H9 (cell line): ENCODE results near the gene FLT3. TPM values are rescaled to one million over a fixed set of nuclear protein-coding genes. Genes with fewer than 3 reads are reported as not detected.

Source experiments
- DNase-seq: peaks from one replicate; pipeline ENCODE4 v3.0.0-alpha.2; 2017
- H2AFZ ChIP-seq: one replicate; pipeline ENCODE4 v1.6.1; 2013; ENCODE audit warnings: mild to moderate bottlenecking, low read length, control low read depth, moderate library complexity
- H2AK5ac ChIP-seq: 2 replicates; pipeline ENCODE4 v1.6.1; 2013; ENCODE audit warnings: low read length, control low read depth, mixed read lengths; ENCODE audit not compliant: insufficient read length
- H2BK120ac ChIP-seq: one replicate; pipeline ENCODE4 v1.6.1; 2013; ENCODE audit warnings: low read depth, mild to moderate bottlenecking, low read length, control low read depth, inconsistent platforms; ENCODE audit not compliant: poor library complexity, severe bottlenecking
- H2BK12ac ChIP-seq: 2 replicates; pipeline ENCODE4 v1.6.1; 2013; ENCODE audit warnings: low read length, control low read depth, mixed read lengths, low read depth; ENCODE audit not compliant: insufficient read length
- H2BK15ac ChIP-seq: 2 replicates; pipeline ENCODE4 v1.6.1; 2013; ENCODE audit warnings: low read depth, low read length, control low read depth
- H2BK20ac ChIP-seq: one replicate; pipeline ENCODE4 v1.6.1; 2013; ENCODE audit warnings: low read depth, mild to moderate bottlenecking, low read length, control low read depth, inconsistent platforms; ENCODE audit not compliant: poor library complexity, severe bottlenecking
- H2BK5ac ChIP-seq: 2 replicates; pipeline ENCODE4 v1.6.1; 2013; ENCODE audit warnings: low read length, control low read depth, mixed read lengths; ENCODE audit not compliant: insufficient read length
- H3K14ac ChIP-seq: 2 replicates; pipeline ENCODE4 v1.6.1; 2013; ENCODE audit warnings: low read length, control low read depth; ENCODE audit not compliant: insufficient read depth
- H3K18ac ChIP-seq: 2 replicates; pipeline ENCODE4 v1.6.1; 2013; ENCODE audit warnings: low read depth, mild to moderate bottlenecking, mixed read lengths, low read length, control low read depth; ENCODE audit not compliant: insufficient read length
- H3K23ac ChIP-seq: 2 replicates; pipeline ENCODE4 v1.6.1; 2013; ENCODE audit warnings: low read length, control low read depth, mixed read lengths, low read depth; ENCODE audit not compliant: insufficient read length
- H3K23me2 ChIP-seq: 2 replicates; pipeline ENCODE4 v1.6.1; 2013; ENCODE audit warnings: low read depth, mild to moderate bottlenecking, mixed read lengths, low read length, control low read depth; ENCODE audit not compliant: insufficient read length, poor library complexity, severe bottlenecking
- H3K27ac ChIP-seq: 2 replicates; pipeline ENCODE4 v1.5.1; 2013; ENCODE audit warnings: low read length, control low read depth, mixed read lengths, low read depth; ENCODE audit not compliant: insufficient read length
- H3K27me3 ChIP-seq: 2 replicates; pipeline ENCODE4 v1.6.1; 2013; ENCODE audit warnings: low read length, control low read depth, inconsistent platforms; ENCODE audit not compliant: insufficient read depth
- H3K4ac ChIP-seq: 2 replicates; pipeline ENCODE4 v1.6.1; 2013; ENCODE audit warnings: low read depth, mild to moderate bottlenecking, control low read depth, inconsistent platforms, low read length, moderate library complexity
- H3K4me1 ChIP-seq: 2 replicates; pipeline ENCODE4 v1.6.1; 2013; ENCODE audit warnings: low read length, control low read depth, inconsistent platforms; ENCODE audit not compliant: insufficient read depth
- H3K4me2 ChIP-seq: 2 replicates; pipeline ENCODE4 v1.6.1; 2013; ENCODE audit warnings: low read length, control low read depth, mixed read lengths; ENCODE audit not compliant: insufficient read length, insufficient read depth
- H3K56ac ChIP-seq: 2 replicates; pipeline ENCODE4 v1.6.1; 2013; ENCODE audit warnings: low read depth, mild to moderate bottlenecking, mixed read lengths, low read length, control low read depth; ENCODE audit not compliant: insufficient read length
- H3K79me1 ChIP-seq: 2 replicates; pipeline ENCODE4 v1.6.1; 2013; ENCODE audit warnings: low read depth, mild to moderate bottlenecking, moderate library complexity, low read length, control low read depth, inconsistent platforms; ENCODE audit not compliant: insufficient read depth, poor library complexity, severe bottlenecking
- H3K79me2 ChIP-seq: 2 replicates; pipeline ENCODE4 v1.6.1; 2013; ENCODE audit warnings: low read length, control low read depth, inconsistent platforms; ENCODE audit not compliant: insufficient read depth
- H3K9ac ChIP-seq: 2 replicates; pipeline ENCODE4 v1.6.1; 2013; ENCODE audit warnings: low read length, control low read depth, mixed read lengths; ENCODE audit not compliant: insufficient read length; ENCODE audit errors: extremely low read depth
- H3K9me3 ChIP-seq: one replicate; pipeline ENCODE4 v1.6.1; 2013; ENCODE audit warnings: low read depth, low read length, inconsistent platforms; ENCODE audit not compliant: control insufficient read depth
- H3T11ph ChIP-seq: one replicate; pipeline ENCODE4 v1.6.1; 2013; ENCODE audit warnings: mild to moderate bottlenecking, low read length, control low read depth, inconsistent platforms
- H4K20me1 ChIP-seq: one replicate; pipeline ENCODE4 v1.6.1; 2013; ENCODE audit not compliant: control insufficient read depth, insufficient read length, insufficient read depth
- H4K5ac ChIP-seq: 2 replicates; pipeline ENCODE4 v1.6.1; 2013; ENCODE audit warnings: low read depth, mild to moderate bottlenecking, mixed read lengths, low read length, control low read depth; ENCODE audit not compliant: insufficient read length
- H4K8ac ChIP-seq: replicated peaks from 2 replicates; pipeline ENCODE4 v1.6.1; 2013; ENCODE audit warnings: low read length, control low read depth, mixed read lengths, low read depth; ENCODE audit not compliant: insufficient read length
- H4K91ac ChIP-seq: 2 replicates; pipeline ENCODE4 v1.6.1; 2013; ENCODE audit warnings: low read depth, mild to moderate bottlenecking, moderate library complexity, mixed read lengths, low read length, control low read depth; ENCODE audit not compliant: insufficient read length
- H3K27ac Mint-ChIP-seq, 3 experiments: 2 replicates in 2 of 3; 3 replicates in 1 of 3; pipeline ENCODE4 v1.8.0; 2020 to 2021; ENCODE audit warnings: mixed read lengths in 3 of 3, mild to moderate bottlenecking in 1 of 3, moderate library complexity in 1 of 3
- H3K27me3 Mint-ChIP-seq: 2 replicates; pipeline ENCODE4 v1.8.0; 2021; ENCODE audit warnings: low read depth, mild to moderate bottlenecking, moderate library complexity, mixed read lengths
- H3K36me3 Mint-ChIP-seq, 3 experiments: 2 replicates in 2 of 3; 3 replicates in 1 of 3; pipeline ENCODE4 v1.8.0; 2020 to 2021; ENCODE audit warnings: low read depth in 3 of 3, mixed read lengths in 3 of 3; ENCODE audit not compliant: insufficient read depth in 1 of 3
- H3K4me1 Mint-ChIP-seq, 2 experiments: 2 replicates each; pipeline ENCODE4 v1.8.0; 2020; ENCODE audit warnings: mixed read lengths in 2 of 2
- H3K4me3 Mint-ChIP-seq, 2 experiments: 2 replicates in 1 of 2; 3 replicates in 1 of 2; pipeline ENCODE4 v1.8.0; 2020 to 2021; ENCODE audit warnings: mild to moderate bottlenecking in 2 of 2, mixed read lengths in 2 of 2, moderate library complexity in 1 of 2
- H3K9me3 Mint-ChIP-seq, 2 experiments: 2 replicates in 1 of 2; 3 replicates in 1 of 2; pipeline ENCODE4 v1.8.0; 2020; ENCODE audit warnings: mild to moderate bottlenecking in 2 of 2, mixed read lengths in 2 of 2, moderate library complexity in 1 of 2
- WGBS: extraction: QIAGEN DNeasy Blood & Tissue Kit; methylation state at CpG from one replicate; pipeline ENCODE4 v1.1.7; 2013; ENCODE audit warnings: missing lambda C conversion rate, low lambda C conversion rate, mixed read lengths; ENCODE audit not compliant: insufficient read length; ENCODE audit errors: extremely low coverage; 5-methylcytosine and 5-hydroxymethylcytosine counted together
- total RNA-seq: library from RNA; stranded (reverse); gene quantifications from 2 replicates; pipeline ENCODE4 v1.2.1, GENCODE V29; 2021
- TF ChIP-seq, protein P1 (sequence below): fragments of 200-600 bp; sonication (generic); conservative IDR thresholded peaks from 3 replicates; pipeline ENCODE4 v1.8.0; 2021; ENCODE audit warnings: antibody characterized with exemption, mild to moderate bottlenecking

Gene FLT3
- total RNA-seq, 1 experiment from 2014 or later: 0.44 TPM

DNA sequence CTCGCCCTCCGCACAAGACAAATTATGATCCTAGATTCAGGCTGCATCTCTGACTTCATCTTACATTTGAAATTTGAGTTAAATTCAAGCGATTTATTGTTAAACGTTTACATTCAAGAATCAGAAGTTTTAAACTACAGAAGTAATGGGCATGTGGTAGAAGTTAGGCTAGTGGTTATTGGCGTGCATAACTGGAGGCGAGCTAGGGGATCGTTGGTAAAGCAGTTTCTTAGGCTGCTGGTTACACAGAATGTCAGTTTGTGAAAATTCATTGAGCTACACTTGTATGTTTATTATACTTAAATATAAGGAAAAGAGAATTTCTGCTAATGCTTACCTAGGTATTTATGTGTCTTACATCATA, 130.5 kb downstream of the FLT3 start:
- no peak overlapping the region for H2BK5ac ChIP-seq
- Mint-ChIP-seq H3K4me3 (peak overlapping the region in 1 of 2 experiments; percentile 78; a peak in 3 of 5 replicates), H3K36me3 (no peaks in the 10 kb centered on the region), H3K4me1 (peaks cover 33 to 44% of the 10 kb centered on the region in 2 experiments), H3K9me3 (peaks cover 7 to 22% of the 10 kb centered on the region in 2 experiments), H3K27me3 (peaks cover 100% of the 10 kb centered on the region), H3K27ac (no peak overlapping the region)
- H3K4me1 ChIP-seq: peaks cover 9% of the 10 kb centered on the region
- H3K27me3 ChIP-seq: peaks cover 94% of the 10 kb centered on the region
- H2BK120ac ChIP-seq: no peak overlapping the region
- no peak overlapping the region for H3K14ac ChIP-seq
- H4K20me1 ChIP-seq: peaks cover 4% of the 10 kb centered on the region
- no peak for DNase-seq
- H3K4me2 ChIP-seq: peak overlapping the region; percentile 46
- H3K23ac ChIP-seq: no peak overlapping the region
- no peak overlapping the region for H4K8ac ChIP-seq
- no peak overlapping the region for H3K4ac ChIP-seq
- no peak overlapping the region for H3K18ac ChIP-seq
- no peak overlapping the region for H4K91ac ChIP-seq
- H2BK15ac ChIP-seq: no peak overlapping the region
- TF ChIP-seq, protein P1, sequence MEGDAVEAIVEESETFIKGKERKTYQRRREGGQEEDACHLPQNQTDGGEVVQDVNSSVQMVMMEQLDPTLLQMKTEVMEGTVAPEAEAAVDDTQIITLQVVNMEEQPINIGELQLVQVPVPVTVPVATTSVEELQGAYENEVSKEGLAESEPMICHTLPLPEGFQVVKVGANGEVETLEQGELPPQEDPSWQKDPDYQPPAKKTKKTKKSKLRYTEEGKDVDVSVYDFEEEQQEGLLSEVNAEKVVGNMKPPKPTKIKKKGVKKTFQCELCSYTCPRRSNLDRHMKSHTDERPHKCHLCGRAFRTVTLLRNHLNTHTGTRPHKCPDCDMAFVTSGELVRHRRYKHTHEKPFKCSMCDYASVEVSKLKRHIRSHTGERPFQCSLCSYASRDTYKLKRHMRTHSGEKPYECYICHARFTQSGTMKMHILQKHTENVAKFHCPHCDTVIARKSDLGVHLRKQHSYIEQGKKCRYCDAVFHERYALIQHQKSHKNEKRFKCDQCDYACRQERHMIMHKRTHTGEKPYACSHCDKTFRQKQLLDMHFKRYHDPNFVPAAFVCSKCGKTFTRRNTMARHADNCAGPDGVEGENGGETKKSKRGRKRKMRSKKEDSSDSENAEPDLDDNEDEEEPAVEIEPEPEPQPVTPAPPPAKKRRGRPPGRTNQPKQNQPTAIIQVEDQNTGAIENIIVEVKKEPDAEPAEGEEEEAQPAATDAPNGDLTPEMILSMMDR: no peak
- no peak overlapping the region for H2AFZ ChIP-seq
- no peak overlapping the region for H3K9ac ChIP-seq
- WGBS: no CpG with 5 or more reads among the region's 7 CpGs
- H3K9me3 ChIP-seq: no peaks in the 10 kb centered on the region
- H3K56ac ChIP-seq: no peak overlapping the region
- no peaks in the 10 kb centered on the region for H3K79me2 ChIP-seq
- no peak overlapping the region for H4K5ac ChIP-seq
- no peak overlapping the region for H2BK20ac ChIP-seq
- H3K27ac ChIP-seq: no peak overlapping the region
- no peak overlapping the region for H2AK5ac ChIP-seq
- no peak overlapping the region for H3T11ph ChIP-seq
- no peak overlapping the region for H2BK12ac ChIP-seq
- H3K79me1 ChIP-seq: no peaks in the 10 kb centered on the region
- no peaks in the 10 kb centered on the region for H3K23me2 ChIP-seq
